Activated naive CD4-positive, alpha-beta T cell treated with anti-CD3 and anti-CD28 coated beads, Interleukin-2, amount 50 U/mL, for 72 hours (primary cell): Measurements from ENCODE around the gene CAMSAP2. TPM values are rescaled to one million over a fixed set of nuclear protein-coding genes. Genes with fewer than 3 reads are reported as not detected.
"Not testable (repeated sequence)": the region's sequence is repeated elsewhere in the genome, so short reads cannot be mapped to it uniquely, and the experiment has no call there.

ENCODE experiments used
- ATAC-seq, 2 donors: fragments of 150-1000 bp; cut with Tn5 transposase; 2 replicates each; pipeline ENCODE4 v1.10.0; 2021; ENCODE audit warnings: mild to moderate bottlenecking in 2 of 2, moderate library complexity in 2 of 2
- DNase-seq, 2 donors: peaks; one replicate each; pipeline ENCODE4 v3.0.0; 2021 to 2022; ENCODE audit warnings: low spot score in 2 of 2
- H3K27ac Mint-ChIP-seq, 2 donors: one replicate each; pipeline ENCODE4 v1.8.0; 2022; ENCODE audit warnings: mild to moderate bottlenecking in 2 of 2, mixed read lengths in 2 of 2
- H3K36me3 Mint-ChIP-seq, 2 donors: one replicate each; pipeline ENCODE4 v1.8.0; 2022; ENCODE audit warnings: mixed read lengths in 2 of 2
- H3K9me3 Mint-ChIP-seq, 2 donors: one replicate each; pipeline ENCODE4 v1.8.0; 2022; ENCODE audit warnings: mixed read lengths in 2 of 2
- total RNA-seq, 2 donors: library from RNA; stranded (reverse); gene quantifications; one replicate each; pipeline ENCODE4 v1.2.3, GENCODE V29; 2022

CAMSAP2 gene
- total RNA-seq, 2 donors from 2014 or later = 3.3 to 3.6 TPM

- Mint-ChIP-seq H3K36me3 (no peaks in the 10 kb centered on the region), H3K27ac (no peak overlapping the region), H3K9me3 (no peaks in the 10 kb centered on the region)
- DNase-seq (no peak), ATAC-seq (no peak)
Measured at GRCh38 chr1:200731654-200732332, 6.9 kb upstream of the CAMSAP2 start.

DNA sequence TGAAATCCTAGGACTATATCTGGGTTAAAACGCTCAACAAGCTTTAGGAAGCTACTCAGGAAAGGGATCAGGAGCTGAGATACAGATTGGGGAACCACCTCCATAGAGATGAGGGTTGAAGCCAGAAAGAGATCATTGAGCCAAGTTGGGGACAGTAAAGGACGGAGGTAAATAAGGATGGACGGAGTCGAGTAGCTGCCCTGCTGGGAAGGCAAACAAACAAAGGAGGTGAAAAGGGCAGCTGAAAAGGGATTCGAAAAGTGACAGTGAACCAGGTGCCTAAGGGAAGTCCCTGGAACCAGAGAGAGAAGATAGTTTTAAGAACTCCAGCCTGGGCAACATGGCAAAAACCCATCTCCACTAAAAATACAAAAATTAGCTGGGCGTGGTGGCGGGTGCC is 6.3 kb upstream of the CAMSAP2 start:
- Mint-ChIP-seq H3K36me3 (no peaks in the 10 kb centered on the region), H3K27ac (no peak overlapping the region), H3K9me3 (no peaks in the 10 kb centered on the region)
- no peak for DNase-seq
- no peak for ATAC-seq

- H3K27ac Mint-ChIP-seq = no peak overlapping the region
- H3K36me3 Mint-ChIP-seq = no peaks in the 10 kb centered on the region
- ATAC-seq (peak; percentile 61 to 78), DNase-seq (no peak)
- H3K9me3 Mint-ChIP-seq = no peaks in the 10 kb centered on the region
Measured at GRCh38 chr1:200733907-200734306, 4.8 kb upstream of the CAMSAP2 start.

- Mint-ChIP-seq H3K36me3 (no peaks in the 10 kb centered on the region), H3K27ac (peak overlapping the region in 1 of 2 donors; percentile 85), H3K9me3 (no peaks in the 10 kb centered on the region)
- ATAC-seq (no peak), DNase-seq (no peak)
Measured at GRCh38 chr1:200737647-200738291, 924 bp upstream of the CAMSAP2 start.

DNA sequence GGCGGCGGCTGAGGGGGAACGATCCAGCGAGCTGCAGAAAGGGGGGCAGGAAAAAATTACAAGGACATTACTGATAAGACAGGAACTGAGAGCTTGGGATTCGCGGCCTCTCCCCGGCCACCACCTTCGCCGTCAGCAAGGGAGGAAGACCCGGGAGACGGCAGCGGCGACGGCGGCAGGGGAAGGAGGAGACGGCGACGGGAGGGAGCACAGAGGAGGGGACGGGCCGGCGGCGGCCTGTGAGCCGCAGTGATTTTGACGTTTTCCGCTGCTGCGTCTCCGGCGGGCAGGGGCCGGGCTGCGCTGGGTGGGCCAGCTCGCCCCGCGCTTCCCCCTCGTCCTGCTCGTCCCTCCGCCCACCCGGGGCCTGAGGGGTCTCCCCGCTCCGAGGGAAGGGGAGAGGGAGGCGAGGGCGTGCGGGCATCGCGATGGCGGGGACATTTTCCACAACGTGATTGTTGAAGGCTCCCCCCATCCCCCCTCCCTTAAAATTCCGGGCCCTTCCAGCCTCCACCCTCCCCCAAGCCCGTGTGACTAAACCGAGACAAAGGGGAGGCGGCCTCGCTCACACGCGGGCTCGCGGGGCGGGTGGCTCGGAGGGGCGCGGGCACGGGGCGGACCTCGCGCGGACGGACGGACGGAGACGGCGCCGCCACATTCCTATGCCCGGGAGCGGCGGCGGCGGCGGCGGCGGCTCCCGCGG is 407 bp downstream of the CAMSAP2 start:
- peak; percentile 25 to 67 for DNase-seq
- no peaks in the 10 kb centered on the region for H3K36me3 Mint-ChIP-seq
- peak overlapping the region; percentile 85 to 94 for H3K27ac Mint-ChIP-seq
- peak; percentile 62 to 73 for ATAC-seq
- H3K9me3 Mint-ChIP-seq = no peaks in the 10 kb centered on the region

DNA sequence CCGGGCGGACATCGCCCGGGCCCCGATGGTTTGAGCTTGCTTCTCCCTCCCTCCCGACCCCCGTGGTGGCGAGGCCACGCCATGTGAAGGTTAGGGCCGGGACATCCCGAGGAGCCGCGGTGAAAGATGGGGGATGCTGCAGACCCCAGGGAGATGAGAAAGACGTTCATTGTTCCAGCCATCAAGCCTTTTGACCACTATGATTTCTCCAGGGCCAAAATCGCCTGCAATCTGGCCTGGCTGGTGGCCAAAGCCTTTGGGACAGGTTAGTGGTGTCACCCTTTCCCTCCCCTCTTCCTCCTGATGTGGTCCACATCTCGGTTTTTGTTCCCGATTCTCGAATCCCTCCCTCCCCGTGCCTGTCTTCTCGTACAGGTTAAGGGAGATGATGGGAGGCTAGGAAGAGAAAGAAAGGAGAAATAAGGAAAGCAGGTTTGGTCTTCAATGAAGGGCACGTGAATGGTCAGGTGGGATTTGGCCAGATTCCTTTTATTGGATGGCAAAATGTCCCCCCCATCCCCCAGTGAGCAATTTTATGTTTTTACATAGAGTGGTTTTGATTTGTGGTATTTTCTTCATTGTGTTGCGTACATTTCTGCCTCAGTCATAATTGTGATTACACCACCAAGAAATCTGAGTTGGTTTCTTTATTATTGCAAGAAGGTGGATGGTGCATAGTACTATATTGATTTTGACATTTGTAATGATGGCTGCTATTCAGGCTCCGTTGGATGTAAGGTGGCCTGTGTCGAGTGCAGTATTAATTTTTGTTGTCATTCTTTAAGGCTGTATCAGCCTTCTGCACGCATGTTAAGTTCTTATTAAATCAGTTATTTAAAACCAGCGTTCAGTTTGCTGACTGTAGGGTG is 1.2 kb downstream of the CAMSAP2 start:
- ATAC-seq = peak; percentile 12 to 16
- DNase-seq = no peak
- no peaks in the 10 kb centered on the region for H3K36me3 Mint-ChIP-seq
- no peak overlapping the region for H3K27ac Mint-ChIP-seq
- no peaks in the 10 kb centered on the region for H3K9me3 Mint-ChIP-seq

DNA sequence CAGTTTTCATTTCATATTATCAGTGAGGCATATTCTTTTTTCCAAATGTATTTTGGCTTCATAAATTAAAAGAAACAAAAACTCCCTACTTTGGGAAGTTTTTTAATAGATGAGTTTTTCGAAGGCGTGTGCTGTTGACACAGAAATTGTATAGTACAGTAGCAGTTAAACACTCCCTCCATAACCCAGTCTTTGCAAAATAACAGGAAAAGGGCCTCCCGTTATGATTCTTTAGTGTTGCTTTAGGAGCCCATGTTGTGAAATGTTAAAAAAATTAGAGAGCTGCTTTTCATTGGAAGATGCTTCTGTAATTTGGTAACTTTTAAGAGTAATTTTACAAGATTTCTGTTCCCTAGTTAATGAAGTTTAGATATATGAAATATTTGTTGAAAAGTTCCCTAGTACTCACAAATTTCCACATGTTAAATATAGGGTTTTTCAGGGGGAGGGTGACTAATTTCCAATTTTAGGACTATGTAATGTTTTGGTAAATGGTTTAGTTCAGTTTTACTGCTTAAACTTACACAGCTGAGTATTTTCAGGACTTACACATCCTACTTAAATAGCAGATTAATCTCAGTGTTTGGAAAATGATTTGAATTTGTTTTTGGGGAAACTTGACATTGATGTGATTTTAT is 2.0 kb downstream of the CAMSAP2 start:
- DNase-seq = no peak
- H3K36me3 Mint-ChIP-seq = no peaks in the 10 kb centered on the region
- ATAC-seq = no peak
- no peak overlapping the region for H3K27ac Mint-ChIP-seq
- H3K9me3 Mint-ChIP-seq = no peaks in the 10 kb centered on the region

- peaks cover 0 to 5% of the 10 kb centered on the region in 2 donors for H3K36me3 Mint-ChIP-seq
- H3K9me3 Mint-ChIP-seq = peaks cover 4 to 5% of the 10 kb centered on the region in 2 donors
- DNase-seq (no peak), ATAC-seq (peak; percentile 17 to 78)
- no peak overlapping the region for H3K27ac Mint-ChIP-seq
Measured at GRCh38 chr1:200741551-200742207, 3.0 kb downstream of the CAMSAP2 start.

DNA sequence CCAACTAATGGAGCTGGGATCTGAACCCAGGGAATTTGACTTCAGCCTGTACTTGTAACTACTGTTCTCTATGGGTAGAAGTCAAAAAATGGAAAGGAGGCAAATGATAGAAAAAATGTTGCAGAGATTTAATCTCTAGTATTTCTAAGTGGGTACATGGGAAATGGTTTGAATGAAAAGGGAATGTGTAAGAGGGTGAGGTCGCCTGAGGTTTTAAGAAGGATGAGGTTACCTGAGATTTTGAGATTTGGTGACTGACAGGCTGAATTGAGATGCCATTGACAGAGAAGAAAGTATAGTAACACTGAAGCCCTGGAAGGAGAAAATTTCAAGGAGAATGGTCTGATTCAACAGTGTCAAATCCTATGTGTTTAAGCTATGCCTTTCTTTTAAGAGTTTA is 5.5 kb downstream of the CAMSAP2 start:
- peaks cover 4 to 5% of the 10 kb centered on the region in 2 donors for H3K9me3 Mint-ChIP-seq
- DNase-seq = no peak
- no peak for ATAC-seq
- peaks cover 0 to 5% of the 10 kb centered on the region in 2 donors for H3K36me3 Mint-ChIP-seq
- H3K27ac Mint-ChIP-seq = no peak overlapping the region

DNA sequence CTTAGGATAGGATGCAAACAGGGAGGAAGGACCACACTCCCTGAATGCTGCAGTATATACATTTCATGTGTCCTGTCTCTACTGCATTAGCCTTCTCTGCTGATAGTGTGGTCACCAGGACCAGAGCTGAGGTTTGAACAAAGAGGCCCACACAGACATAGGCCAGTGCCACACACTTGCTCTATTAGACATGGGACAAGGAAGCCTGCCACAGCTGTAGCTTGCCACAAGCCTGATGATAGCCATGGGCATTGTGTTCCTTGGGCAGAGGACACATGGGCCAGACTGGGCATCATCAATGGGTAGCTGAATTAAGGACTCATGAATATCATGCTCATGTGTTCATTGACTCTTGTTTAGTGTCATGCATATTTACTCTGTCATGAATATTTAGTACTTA is 10.4 kb downstream of the CAMSAP2 start:
- Mint-ChIP-seq H3K27ac (no peak overlapping the region), H3K9me3 (peaks cover 4 to 5% of the 10 kb centered on the region in 2 donors), H3K36me3 (peaks cover 0 to 5% of the 10 kb centered on the region in 2 donors)
- ATAC-seq = no peak
- no peak for DNase-seq

DNA sequence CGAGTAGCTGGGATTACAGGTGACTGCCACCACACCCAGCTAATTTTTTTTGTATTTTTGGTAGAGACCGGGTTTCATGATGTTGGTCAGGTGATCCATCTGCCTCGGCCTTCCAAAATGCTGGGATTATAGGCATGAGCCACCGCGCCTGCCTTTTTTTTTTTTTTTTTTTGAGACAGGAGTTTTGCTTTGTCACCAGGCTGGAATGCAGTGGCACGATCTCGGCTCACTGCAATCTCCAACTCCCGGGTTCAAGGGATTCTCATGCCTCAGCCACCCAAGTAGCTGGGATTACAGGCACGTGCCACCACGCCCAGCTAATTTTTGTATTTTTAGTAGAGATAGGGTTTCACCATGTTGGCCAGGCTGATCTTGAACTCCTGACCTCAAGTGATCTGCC is 12.1 kb downstream of the CAMSAP2 start:
- not testable (repeated sequence) for H3K9me3 Mint-ChIP-seq, DNase-seq, H3K27ac Mint-ChIP-seq, H3K36me3 Mint-ChIP-seq, ATAC-seq

DNA sequence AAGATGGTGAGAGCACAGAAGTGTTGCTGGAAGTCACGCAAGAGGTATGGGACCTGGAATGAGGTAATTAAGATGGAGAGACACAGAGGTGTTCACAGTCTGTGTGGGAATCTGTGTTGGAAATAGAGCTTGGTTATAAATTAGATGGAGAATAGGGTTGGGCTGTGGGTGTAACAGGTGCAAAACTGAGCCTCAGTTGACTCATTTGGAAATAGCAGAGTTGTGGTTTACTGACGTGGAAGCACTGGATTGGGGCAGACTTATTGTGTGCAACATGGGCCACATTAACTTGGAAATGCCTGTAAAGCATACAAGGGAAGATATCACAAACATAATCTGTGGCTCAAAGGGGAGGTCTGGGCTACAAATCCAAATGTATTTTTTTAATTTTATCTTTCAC is 13.0 kb downstream of the CAMSAP2 start:
- Mint-ChIP-seq H3K36me3 (no peaks in the 10 kb centered on the region), H3K9me3 (no peaks in the 10 kb centered on the region), H3K27ac (no peak overlapping the region)
- DNase-seq (no peak), ATAC-seq (peak; percentile 28 to 95)

GRCh38 chr1:200753650-200754198 is 15.0 kb downstream of the CAMSAP2 start:
- Mint-ChIP-seq H3K36me3 (no peaks in the 10 kb centered on the region), H3K27ac (no peak overlapping the region), H3K9me3 (no peaks in the 10 kb centered on the region)
- ATAC-seq (no peak), DNase-seq (no peak)

- Mint-ChIP-seq H3K36me3 (no peaks in the 10 kb centered on the region), H3K9me3 (no peaks in the 10 kb centered on the region), H3K27ac (no peak overlapping the region)
- ATAC-seq (no peak), DNase-seq (no peak)
Measured at GRCh38 chr1:200755456-200755855, 16.8 kb downstream of the CAMSAP2 start.

DNA sequence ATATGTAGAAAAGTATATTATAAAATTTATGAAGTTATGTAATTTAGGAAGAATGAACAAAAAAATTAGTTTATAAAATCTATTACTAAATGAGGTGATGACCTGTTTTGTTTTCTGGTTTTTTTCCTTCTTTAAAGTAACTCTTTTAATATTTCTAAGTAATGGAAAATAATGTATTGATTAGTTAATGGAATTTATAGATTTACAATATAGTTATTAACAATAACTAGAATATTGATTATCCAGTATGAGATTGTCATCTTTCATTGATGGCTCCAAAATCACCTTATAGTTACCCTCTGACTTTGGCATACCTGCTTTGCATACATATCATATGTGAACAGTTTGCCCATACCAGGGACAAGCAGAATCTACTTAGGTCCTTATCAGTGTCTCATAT is 23.4 kb downstream of the CAMSAP2 start:
- Mint-ChIP-seq H3K36me3 (no peaks in the 10 kb centered on the region), H3K27ac (no peak overlapping the region), H3K9me3 (no peaks in the 10 kb centered on the region)
- no peak for DNase-seq
- ATAC-seq = no peak

DNA sequence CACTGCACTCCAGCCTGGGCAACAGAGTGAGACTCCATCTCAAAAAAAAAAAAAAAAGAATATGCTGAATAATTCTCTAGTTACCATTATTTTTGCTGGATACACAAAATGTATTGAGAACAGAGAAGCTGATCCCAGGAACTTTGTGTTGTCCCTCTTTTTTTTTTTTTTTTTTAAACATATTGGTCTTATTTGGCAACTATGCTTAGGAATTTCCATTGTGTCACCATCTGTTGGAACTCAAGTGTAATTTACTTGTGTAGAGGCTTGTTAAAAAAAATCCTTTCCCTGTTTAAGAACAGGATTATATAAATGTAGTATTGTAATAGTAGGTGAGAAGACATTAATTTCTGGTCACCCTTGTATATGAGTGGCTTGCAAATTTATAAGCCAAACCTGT is 28.6 kb downstream of the CAMSAP2 start:
- DNase-seq = no peak
- ATAC-seq = no peak
- Mint-ChIP-seq H3K9me3 (no peaks in the 10 kb centered on the region), H3K36me3 (peaks cover 0 to 10% of the 10 kb centered on the region in 2 donors), H3K27ac (no peak overlapping the region)
